T-cell (primary cell): ENCODE results near the gene APC2. TPM values are rescaled to one million over a fixed set of nuclear protein-coding genes. Genes with fewer than 3 reads are reported as not detected.

Experiments used
- ATAC-seq, 4 experiments: fragments of 200-7000 bp in 3 of 4; fragments of 150-1000 bp in 1 of 4; cut with Tn5 transposase; replicated peaks in 1 of 4; 1 replicate in 3 of 4; 2 replicates in 1 of 4; pipeline ENCODE4 v1.10.0; 2021; ENCODE audit warnings: moderate library complexity in 3 of 4, mild to moderate bottlenecking in 2 of 4, moderate number of reproducible peaks in 1 of 4
- CTCF ChIA-PET, 2 donors: fragments of 300-600 bp; sonication (Branson Sonifier 250); formaldehyde crosslinking; loops; one replicate each; lab custom pipeline; 2022; ENCODE audit warnings: antibody characterized with exemption in 2 of 2; lab: Charles Lee
- POLR2A ChIA-PET, 2 donors: fragments of 300-600 bp; sonication (Branson Sonifier 250); formaldehyde crosslinking; loops; one replicate each; lab custom pipeline; 2022; ENCODE audit warnings: antibody characterized with exemption in 2 of 2; lab: Charles Lee
- DNase-seq, 35 experiments: peaks; one replicate each; pipeline versions ENCODE4 v3.0.0 to v3.0.0-alpha.2; 2013 to 2023
- H3K27ac ChIP-seq: one replicate; pipeline ENCODE4 v1.5.1; 2013; ENCODE audit warnings: low read length
- H3K27me3 ChIP-seq, 2 experiments: replicated peaks in 1 of 2; 1 replicate in 1 of 2; 2 replicates in 1 of 2; pipeline versions ENCODE4 v1.6.1 to v1.7.0; 2013; ENCODE audit warnings: low read length in 1 of 2, mixed read lengths in 1 of 2; ENCODE audit not compliant: control insufficient read depth in 2 of 2, insufficient read depth in 2 of 2; ENCODE audit errors: extremely low read depth in 1 of 2
- H3K36me3 ChIP-seq, 2 donors: 1 replicate in 1 of 2; 2 replicates in 1 of 2; pipeline versions ENCODE4 v1.6.1 to v1.7.0; 2013; ENCODE audit warnings: low read length in 1 of 2; ENCODE audit not compliant: control insufficient read depth in 2 of 2, insufficient read depth in 1 of 2; ENCODE audit errors: extremely low read depth in 1 of 2
- H3K4me1 ChIP-seq, 2 experiments: 1 replicate in 1 of 2; 2 replicates in 1 of 2; pipeline versions ENCODE4 v1.6.1 to v1.7.0; 2013; ENCODE audit warnings: low read length in 2 of 2, mixed read lengths in 1 of 2; ENCODE audit not compliant: insufficient read depth in 2 of 2, control insufficient read depth in 1 of 2; ENCODE audit errors: extremely low read depth in 1 of 2
- H3K4me3 ChIP-seq, 2 donors: 1 replicate in 1 of 2; 2 replicates in 1 of 2; pipeline versions ENCODE4 v1.5.1 to v1.7.0; 2013; ENCODE audit warnings: mild to moderate bottlenecking in 2 of 2, low read length in 1 of 2, moderate library complexity in 1 of 2; ENCODE audit not compliant: control insufficient read depth in 1 of 2; ENCODE audit errors: extremely low read depth in 1 of 2
- H3K9me3 ChIP-seq: 2 replicates; pipeline ENCODE4 v1.7.0; 2013
- H3K27ac Mint-ChIP-seq, 2 donors: one replicate each; pipeline ENCODE4 v1.8.0; 2020 to 2021; ENCODE audit warnings: mild to moderate bottlenecking in 2 of 2, mixed read lengths in 2 of 2
- H3K27me3 Mint-ChIP-seq, 2 donors: one replicate each; pipeline ENCODE4 v1.8.0; 2021 to 2022; ENCODE audit warnings: mixed read lengths in 2 of 2
- H3K36me3 Mint-ChIP-seq: one replicate; pipeline ENCODE4 v1.8.0; 2021; ENCODE audit warnings: mixed read lengths
- H3K4me1 Mint-ChIP-seq, 3 donors: one replicate each; pipeline ENCODE4 v1.8.0; 2020 to 2022; ENCODE audit warnings: mixed read lengths in 3 of 3, mild to moderate bottlenecking in 1 of 3
- H3K4me3 Mint-ChIP-seq, 3 donors: one replicate each; pipeline ENCODE4 v1.8.0; 2020 to 2022; ENCODE audit warnings: mild to moderate bottlenecking in 3 of 3, mixed read lengths in 3 of 3, moderate library complexity in 3 of 3
- H3K9me3 Mint-ChIP-seq, 3 donors: one replicate each; pipeline ENCODE4 v1.8.0; 2020 to 2022; ENCODE audit warnings: mixed read lengths in 3 of 3
- WGBS: methylation state at CpG from one replicate; pipeline ENCODE4 v1.1.5; 2013; ENCODE audit warnings: missing lambda C conversion rate; ENCODE audit not compliant: insufficient coverage; 5-methylcytosine and 5-hydroxymethylcytosine counted together
- total RNA-seq, 35 experiments: library from RNA in 6 of 35; stranded (reverse) in 6 of 35; fragments of 120-200 nt in 1 of 35; gene quantifications; one replicate each; pipeline versions ENCODE4 v1.2.1 to v1.2.4 and lab custom pipeline; 2013 to 2026

APC2 gene
- total RNA-seq, 5 donors from 2014 or later (not counting 1 experiment from before 2014, with no cell fraction given) = 0.08 to 0.29 (median 0.13) TPM

- Histone ChIP-seq H3K27ac (no peak overlapping the region), H3K4me3 (no peak overlapping the region), H3K9me3 (no peaks in the 10 kb centered on the region), H3K36me3 (no peaks in the 10 kb centered on the region), H3K27me3 (no peaks in the 10 kb centered on the region), H3K4me1 (peaks cover 4 to 23% of the 10 kb centered on the region in 2 experiments)
- ChIA-PET POLR2A (no interaction called here), CTCF (no interaction called here)
- 92% methylated on average over 34 of the region's 36 CpGs for WGBS
- Mint-ChIP-seq H3K4me3 (no peak overlapping the region), H3K4me1 (peaks cover 10 to 20% (median 16%) of the 10 kb centered on the region in 3 donors), H3K27me3 (no peaks in the 10 kb centered on the region), H3K9me3 (no peaks in the 10 kb centered on the region), H3K27ac (no peak overlapping the region), H3K36me3 (no peaks in the 10 kb centered on the region)
- ATAC-seq (no peak), DNase-seq (no peak)
Observed at GRCh38 chr19:1481893-1482360, 32.0 kb downstream of the APC2 start.

GRCh38 chr19:1482361-1483130 lies 32.6 kb downstream of the APC2 start:
- Histone ChIP-seq H3K4me1 (peaks cover 4 to 18% of the 10 kb centered on the region in 2 experiments), H3K27me3 (no peaks in the 10 kb centered on the region), H3K36me3 (no peaks in the 10 kb centered on the region), H3K9me3 (no peaks in the 10 kb centered on the region), H3K27ac (no peak overlapping the region), H3K4me3 (no peak overlapping the region)
- DNase-seq = no peak
- H3K4me1 Mint-ChIP-seq = peaks cover 5 to 16% (median 11%) of the 10 kb centered on the region in 3 donors
- H3K9me3 Mint-ChIP-seq = no peaks in the 10 kb centered on the region
- CTCF ChIA-PET = no interaction called here
- 91% methylated on average over 28 of the region's 37 CpGs for WGBS
- H3K36me3 Mint-ChIP-seq = no peaks in the 10 kb centered on the region
- POLR2A ChIA-PET = no interaction called here
- no peak for ATAC-seq
- H3K27ac Mint-ChIP-seq = no peak overlapping the region
- no peaks in the 10 kb centered on the region for H3K27me3 Mint-ChIP-seq
- H3K4me3 Mint-ChIP-seq = no peak overlapping the region

GRCh38 chr19:1483131-1483978 lies 33.4 kb downstream of the APC2 start:
- ATAC-seq (no peak), DNase-seq (no peak)
- H3K27ac Mint-ChIP-seq = no peak overlapping the region
- ChIA-PET CTCF (no interaction called here), POLR2A (no interaction called here)
- no peaks in the 10 kb centered on the region for H3K27me3 ChIP-seq
- WGBS = 95% methylated on average over 65 of the region's 77 CpGs
- no peak overlapping the region for H3K4me3 Mint-ChIP-seq
- H3K4me1 ChIP-seq = peaks cover 3 to 9% of the 10 kb centered on the region in 2 experiments
- H3K36me3 Mint-ChIP-seq = no peaks in the 10 kb centered on the region
- H3K36me3 ChIP-seq = no peaks in the 10 kb centered on the region
- no peaks in the 10 kb centered on the region for H3K27me3 Mint-ChIP-seq
- H3K4me3 ChIP-seq = no peak overlapping the region
- no peak overlapping the region for H3K27ac ChIP-seq
- peaks cover 4 to 8% (median 8%) of the 10 kb centered on the region in 3 donors for H3K4me1 Mint-ChIP-seq
- no peaks in the 10 kb centered on the region for H3K9me3 ChIP-seq
- no peaks in the 10 kb centered on the region for H3K9me3 Mint-ChIP-seq

GRCh38 chr19:1483979-1484428 lies 34.1 kb downstream of the APC2 start:
- H3K9me3 Mint-ChIP-seq = no peaks in the 10 kb centered on the region
- H3K4me1 Mint-ChIP-seq = peaks cover 4 to 6% (median 4%) of the 10 kb centered on the region in 3 donors
- POLR2A ChIA-PET = no interaction called here
- no peaks in the 10 kb centered on the region for H3K9me3 ChIP-seq
- H3K4me3 ChIP-seq = no peak overlapping the region
- no peaks in the 10 kb centered on the region for H3K27me3 Mint-ChIP-seq
- CTCF ChIA-PET = no interaction called here
- H3K4me1 ChIP-seq = peaks cover 0 to 6% of the 10 kb centered on the region in 2 experiments
- no peak for DNase-seq
- ATAC-seq = no peak
- H3K27ac ChIP-seq = no peak overlapping the region
- H3K36me3 ChIP-seq = no peaks in the 10 kb centered on the region
- 93% methylated on average over 22 of the region's 23 CpGs for WGBS
- no peak overlapping the region for H3K4me3 Mint-ChIP-seq
- H3K27me3 ChIP-seq = no peaks in the 10 kb centered on the region
- H3K27ac Mint-ChIP-seq = no peak overlapping the region
- no peaks in the 10 kb centered on the region for H3K36me3 Mint-ChIP-seq

GRCh38 chr19:1486720-1487575 lies 37.0 kb downstream of the APC2 start:
- peaks cover 0 to 22% of the 10 kb centered on the region in 2 experiments for H3K4me1 ChIP-seq
- H3K9me3 Mint-ChIP-seq = no peaks in the 10 kb centered on the region
- no peak overlapping the region for H3K4me3 ChIP-seq
- DNase-seq (no peak), ATAC-seq (no peak)
- H3K27me3 ChIP-seq = peaks cover 0 to 8% of the 10 kb centered on the region in 2 experiments
- no peaks in the 10 kb centered on the region for H3K36me3 Mint-ChIP-seq
- H3K27me3 Mint-ChIP-seq = no peaks in the 10 kb centered on the region
- ChIA-PET CTCF (no interaction called here), POLR2A (no interaction called here)
- H3K27ac Mint-ChIP-seq = no peak overlapping the region
- no peak overlapping the region for H3K4me3 Mint-ChIP-seq
- 96% methylated on average over 44 of the region's 56 CpGs for WGBS
- H3K4me1 Mint-ChIP-seq = peaks cover 10 to 14% (median 11%) of the 10 kb centered on the region in 3 donors
- no peak overlapping the region for H3K27ac ChIP-seq
- no peaks in the 10 kb centered on the region for H3K36me3 ChIP-seq
- H3K9me3 ChIP-seq = no peaks in the 10 kb centered on the region
